IPS-20b (cell line): ENCODE results near the gene NRL.

Source experiments
- H3K27ac ChIP-seq: one replicate; pipeline ENCODE4 v1.5.1; 2013; ENCODE audit warnings: low read length
- H3K27me3 ChIP-seq: 2 replicates; pipeline ENCODE4 v1.6.1; 2013; ENCODE audit warnings: mild to moderate bottlenecking, low read length, inconsistent platforms; ENCODE audit not compliant: insufficient read depth
- H3K36me3 ChIP-seq: 2 replicates; pipeline ENCODE4 v1.6.1; 2013; ENCODE audit warnings: low read depth, mild to moderate bottlenecking, inconsistent platforms, low read length, moderate library complexity; ENCODE audit not compliant: insufficient read depth
- H3K4me1 ChIP-seq: 2 replicates; pipeline ENCODE4 v1.6.1; 2013; ENCODE audit warnings: mild to moderate bottlenecking, control low read depth, inconsistent platforms, low read length, moderate library complexity; ENCODE audit not compliant: insufficient read depth
- H3K4me3 ChIP-seq: 2 replicates; pipeline ENCODE4 v1.5.1; 2013; ENCODE audit warnings: mild to moderate bottlenecking, low read length, inconsistent platforms
- H3K9ac ChIP-seq: 2 replicates; pipeline ENCODE4 v1.6.1; 2013; ENCODE audit warnings: low read depth, mild to moderate bottlenecking, inconsistent platforms, low read length, moderate library complexity
- H3K9me3 ChIP-seq: 2 replicates; pipeline ENCODE4 v1.6.1; 2013; ENCODE audit warnings: mild to moderate bottlenecking, low read depth, low read length, inconsistent platforms; ENCODE audit not compliant: insufficient read depth

NRL gene

GRCh38 chr14:24132061-24132685 lies 17.4 kb upstream of the NRL start:
- H3K9ac ChIP-seq = no peak overlapping the region
- H3K9me3 ChIP-seq = no peaks in the 10 kb centered on the region
- no peaks in the 10 kb centered on the region for H3K27me3 ChIP-seq
- H3K4me3 ChIP-seq = no peak overlapping the region
- H3K36me3 ChIP-seq = no peaks in the 10 kb centered on the region
- no peak overlapping the region for H3K27ac ChIP-seq
- H3K4me1 ChIP-seq = peaks cover 11% of the 10 kb centered on the region

GRCh38 chr14:24131549-24131966 lies 16.8 kb upstream of the NRL start:
- H3K27ac ChIP-seq = no peak overlapping the region
- no peaks in the 10 kb centered on the region for H3K36me3 ChIP-seq
- no peaks in the 10 kb centered on the region for H3K9me3 ChIP-seq
- H3K4me3 ChIP-seq = no peak overlapping the region
- H3K4me1 ChIP-seq = peaks cover 6% of the 10 kb centered on the region; the same call in 1 of the 2 replicates
- H3K9ac ChIP-seq = no peak overlapping the region
- no peaks in the 10 kb centered on the region for H3K27me3 ChIP-seq

- Histone ChIP-seq H3K27ac (no peak overlapping the region), H3K4me3 (no peak overlapping the region), H3K9ac (no peak overlapping the region), H3K36me3 (no peaks in the 10 kb centered on the region), H3K9me3 (no peaks in the 10 kb centered on the region), H3K4me1 (0 out of 2 replicates have a peak, but pooled peaks cover 5% of the 10 kb centered on the region), H3K27me3 (no peaks in the 10 kb centered on the region)
Measured at GRCh38 chr14:24130717-24131548, 16.2 kb upstream of the NRL start.

DNA sequence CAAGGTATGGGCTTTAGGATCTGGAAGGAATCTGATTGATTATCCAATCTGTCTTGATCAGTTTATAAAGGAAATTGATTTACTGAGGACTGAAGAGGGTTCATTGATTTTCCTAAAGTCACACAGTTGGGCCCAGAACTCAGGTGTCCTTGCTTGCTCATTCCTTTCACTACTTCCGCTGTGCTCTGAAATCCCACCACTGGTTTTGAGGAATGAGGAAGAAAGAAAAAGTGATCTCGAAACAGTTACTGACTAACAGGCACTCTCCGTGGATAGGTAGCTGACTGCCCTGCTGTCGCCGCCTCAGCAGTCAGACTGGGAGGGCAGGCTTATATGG lies 15.6 kb upstream of the NRL start, which contains the start of gene FITM1:
Gene FITM1 (plus strand): TSS at position 280 of the 337 bp plus-strand sequence. CDS start 905 bp downstream, outside the sequence.
- Histone ChIP-seq H3K36me3 (no peaks in the 10 kb centered on the region), H3K9ac (no peak within 1 kb of the TSS), H3K4me1 (0 out of 2 replicates have a peak, but pooled peaks cover 3% of the 10 kb centered on the region), H3K27ac (no peak within 1 kb of the TSS), H3K4me3 (no peak within 1 kb of the TSS), H3K27me3 (no peaks in the 10 kb centered on the region), H3K9me3 (no peaks in the 10 kb centered on the region)

GRCh38 chr14:24129410-24129998 lies 14.8 kb upstream of the NRL start:
- Histone ChIP-seq H3K36me3 (no peaks in the 10 kb centered on the region), H3K9me3 (no peaks in the 10 kb centered on the region), H3K4me1 (no peaks in the 10 kb centered on the region), H3K27me3 (no peaks in the 10 kb centered on the region), H3K27ac (no peak overlapping the region), H3K4me3 (no peak overlapping the region), H3K9ac (no peak overlapping the region)

DNA sequence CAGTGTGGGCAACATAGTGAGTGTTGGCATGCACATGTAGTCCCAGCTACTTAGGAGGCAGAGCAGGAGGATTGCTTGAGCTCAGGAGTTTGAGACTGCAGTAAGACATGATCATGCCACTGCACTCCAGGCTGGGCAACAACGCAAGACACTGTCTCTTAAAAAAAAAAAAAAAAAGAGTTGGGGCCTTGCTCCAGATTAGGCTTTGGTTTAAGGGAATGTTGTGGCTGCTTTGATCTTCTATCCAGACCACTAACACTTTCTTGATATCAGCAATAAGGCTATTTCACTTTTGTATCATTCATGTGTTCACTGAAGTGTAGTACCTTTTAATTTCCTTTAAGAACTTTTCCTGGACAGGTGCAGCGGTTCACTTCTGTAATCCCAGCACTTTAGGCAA lies 12.9 kb upstream of the NRL start:
- Histone ChIP-seq H3K9me3 (no peaks in the 10 kb centered on the region), H3K4me3 (no peak overlapping the region), H3K4me1 (no peaks in the 10 kb centered on the region), H3K9ac (no peak overlapping the region), H3K27ac (no peak overlapping the region), H3K36me3 (peaks cover 12% of the 10 kb centered on the region), H3K27me3 (no peaks in the 10 kb centered on the region)

GRCh38 chr14:24126939-24127338 lies 12.2 kb upstream of the NRL start:
- H3K9ac ChIP-seq = no peak overlapping the region
- no peak overlapping the region for H3K4me3 ChIP-seq
- no peaks in the 10 kb centered on the region for H3K4me1 ChIP-seq
- no peaks in the 10 kb centered on the region for H3K9me3 ChIP-seq
- H3K27me3 ChIP-seq = no peaks in the 10 kb centered on the region
- H3K36me3 ChIP-seq = peaks cover 16% of the 10 kb centered on the region
- H3K27ac ChIP-seq = no peak overlapping the region

GRCh38 chr14:24123424-24124417 lies 9.0 kb upstream of the NRL start:
- Histone ChIP-seq H3K27ac (no peak overlapping the region), H3K4me3 (no peak overlapping the region), H3K9ac (no peak overlapping the region), H3K27me3 (no peaks in the 10 kb centered on the region), H3K4me1 (no peaks in the 10 kb centered on the region), H3K9me3 (no peaks in the 10 kb centered on the region), H3K36me3 (peaks cover 44% of the 10 kb centered on the region)

GRCh38 chr14:24122898-24123297 lies 8.1 kb upstream of the NRL start:
- H3K4me3 ChIP-seq = no peak overlapping the region

GRCh38 chr14:24122416-24122815 lies 7.7 kb upstream of the NRL start:
- Histone ChIP-seq H3K9me3 (no peaks in the 10 kb centered on the region), H3K4me1 (no peaks in the 10 kb centered on the region), H3K9ac (no peak overlapping the region), H3K27ac (no peak overlapping the region), H3K27me3 (no peaks in the 10 kb centered on the region), H3K4me3 (no peak overlapping the region), H3K36me3 (peaks cover 57% of the 10 kb centered on the region)

More at GRCh38 chr14:24122898-24123297, 8.1 kb upstream of the NRL start:
- Histone ChIP-seq H3K4me1 (no peaks in the 10 kb centered on the region), H3K9me3 (no peaks in the 10 kb centered on the region), H3K27me3 (no peaks in the 10 kb centered on the region), H3K27ac (no peak overlapping the region), H3K9ac (no peak overlapping the region), H3K36me3 (peaks cover 52% of the 10 kb centered on the region)

- H3K9ac ChIP-seq = no peak overlapping the region
- peaks cover 65% of the 10 kb centered on the region for H3K36me3 ChIP-seq
- H3K4me3 ChIP-seq = no peak overlapping the region
- no peaks in the 10 kb centered on the region; the same call in 1 of the 2 replicates for H3K4me1 ChIP-seq
- H3K9me3 ChIP-seq = no peaks in the 10 kb centered on the region
- no peak overlapping the region for H3K27ac ChIP-seq
- H3K27me3 ChIP-seq = no peaks in the 10 kb centered on the region
Measured at GRCh38 chr14:24121210-24121609, 6.5 kb upstream of the NRL start.
